IPS DF 19.7 (cell line): ENCODE results near the gene INO80C.

Source experiments
- DNase-seq: peaks from one replicate; pipeline ENCODE4 v3.0.0-alpha.2; 2013; ENCODE audit warnings: low read depth, low spot score

Gene INO80C

DNA sequence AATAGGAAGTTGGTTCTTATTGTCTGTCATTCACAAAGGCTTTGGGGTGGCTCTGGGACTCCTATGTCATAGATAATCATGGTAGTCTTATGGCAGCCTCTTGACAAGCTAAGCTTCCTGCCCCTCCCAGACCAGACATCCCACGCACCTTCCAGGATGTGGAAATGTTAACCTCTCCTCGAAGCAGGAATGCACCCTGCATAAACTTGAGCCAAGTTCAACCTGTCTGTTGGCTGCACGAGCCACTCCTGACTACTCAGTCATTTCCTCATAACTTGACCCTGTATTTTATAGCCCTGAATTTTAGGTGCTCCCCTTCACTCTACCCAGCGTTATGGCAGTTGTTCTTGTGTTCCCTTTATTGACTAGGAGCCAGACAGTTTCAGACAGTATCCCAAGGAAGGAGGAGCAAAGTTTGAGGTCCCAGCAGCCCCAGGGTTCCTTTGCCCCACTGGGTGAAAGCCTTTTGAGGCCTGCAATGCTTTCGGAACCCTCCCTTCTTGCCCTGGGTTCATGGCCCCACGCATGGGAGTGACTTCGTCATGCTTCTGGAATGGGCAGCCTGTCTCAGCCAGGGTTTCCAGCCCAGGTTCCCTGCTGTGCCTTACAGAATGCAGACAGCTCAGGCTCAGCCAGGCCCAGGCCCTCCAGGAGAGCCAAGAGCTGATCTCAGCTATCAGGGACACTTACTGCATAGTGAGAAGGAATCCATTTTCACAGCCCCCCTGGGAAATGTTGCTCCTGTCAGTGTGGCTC is 15.6 kb upstream of the INO80C start:
- no peak for DNase-seq

DNA sequence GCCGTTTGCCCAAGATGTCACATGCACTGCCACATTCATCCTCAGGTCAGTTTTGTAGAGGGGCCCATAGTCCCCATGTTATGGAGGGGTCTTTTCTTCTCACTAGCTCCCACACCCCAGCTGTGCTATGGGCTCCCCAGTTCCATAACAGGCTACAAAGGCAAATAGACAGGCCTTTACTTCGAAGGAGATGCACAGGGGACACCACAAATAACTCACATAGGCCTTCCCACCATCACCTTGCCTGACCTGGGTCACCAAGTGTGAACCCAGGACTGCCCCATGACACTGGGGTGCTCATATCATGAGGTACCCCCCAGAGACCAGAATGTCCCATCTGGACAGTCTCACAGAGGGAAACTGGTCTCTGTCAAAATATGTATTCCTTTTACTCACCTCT is 15.0 kb upstream of the INO80C start:
- DNase-seq, result no peak

DNA sequence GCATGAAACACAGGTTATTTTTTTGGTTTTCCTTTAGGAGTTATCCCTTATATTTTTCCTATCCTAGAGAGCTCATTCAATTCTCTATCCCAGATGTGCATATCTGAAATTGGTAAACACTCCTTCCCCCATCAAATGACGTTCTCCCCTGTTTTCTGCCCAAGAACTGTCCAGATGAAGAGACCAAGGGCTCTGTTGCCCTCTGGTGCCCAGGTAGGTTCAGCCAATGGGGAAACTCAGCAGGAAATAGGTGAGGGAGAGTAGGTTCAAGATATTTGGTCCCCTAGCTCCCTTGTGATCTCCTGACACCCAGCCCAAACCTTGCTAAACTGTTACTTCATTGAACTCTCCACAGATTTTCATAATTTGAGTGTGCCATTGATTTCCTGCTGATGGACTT is 14.1 kb upstream of the INO80C start:
- DNase-seq, result no peak

DNA sequence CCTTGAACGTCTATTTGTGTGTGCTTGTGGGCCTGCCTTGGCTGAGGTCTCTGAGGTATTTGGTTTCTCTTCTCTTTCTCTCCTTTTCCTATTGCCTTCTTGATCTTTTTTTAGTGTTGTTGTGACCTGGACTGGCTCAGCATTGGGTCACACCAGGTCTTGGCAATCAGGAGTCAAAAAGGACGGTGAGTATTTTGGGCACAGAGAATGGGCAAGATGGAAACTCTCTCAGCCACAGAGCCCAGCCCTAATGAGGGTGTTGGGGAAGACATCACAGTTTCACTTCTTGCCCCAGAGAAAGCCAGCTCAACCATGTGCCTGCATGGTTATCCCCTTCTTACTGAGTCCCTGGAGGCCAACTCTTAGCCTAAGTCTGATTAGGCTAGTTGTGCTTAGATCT is 13.7 kb upstream of the INO80C start:
- DNase-seq, result no peak

DNA sequence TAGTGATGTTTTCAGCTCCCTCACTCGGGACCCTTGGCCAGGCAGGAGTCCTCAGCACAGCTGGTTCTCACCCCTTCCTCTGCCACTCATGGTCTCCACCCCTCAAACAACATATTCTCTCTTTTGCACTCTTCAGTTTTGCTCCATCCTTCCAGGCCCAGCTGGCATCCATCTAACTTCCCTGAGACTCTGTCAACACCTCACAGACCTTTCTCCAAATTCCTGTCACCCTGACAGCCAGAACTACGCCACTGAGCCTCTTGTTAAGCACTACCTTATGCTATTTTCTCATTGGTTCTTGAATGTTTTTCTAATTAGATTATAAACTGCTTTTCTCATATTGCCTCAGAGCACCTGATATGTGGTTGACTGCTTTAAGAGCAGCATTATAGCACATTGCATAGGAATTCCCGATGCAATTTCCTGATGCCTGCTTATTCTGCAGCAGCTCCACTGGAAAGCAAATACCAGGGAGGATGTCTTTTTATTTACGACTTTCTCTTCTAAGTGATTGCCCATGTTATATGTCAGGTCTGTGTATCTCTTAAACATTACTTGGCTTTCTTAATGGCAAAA is 12.4 kb upstream of the INO80C start:
- no peak for DNase-seq

DNA sequence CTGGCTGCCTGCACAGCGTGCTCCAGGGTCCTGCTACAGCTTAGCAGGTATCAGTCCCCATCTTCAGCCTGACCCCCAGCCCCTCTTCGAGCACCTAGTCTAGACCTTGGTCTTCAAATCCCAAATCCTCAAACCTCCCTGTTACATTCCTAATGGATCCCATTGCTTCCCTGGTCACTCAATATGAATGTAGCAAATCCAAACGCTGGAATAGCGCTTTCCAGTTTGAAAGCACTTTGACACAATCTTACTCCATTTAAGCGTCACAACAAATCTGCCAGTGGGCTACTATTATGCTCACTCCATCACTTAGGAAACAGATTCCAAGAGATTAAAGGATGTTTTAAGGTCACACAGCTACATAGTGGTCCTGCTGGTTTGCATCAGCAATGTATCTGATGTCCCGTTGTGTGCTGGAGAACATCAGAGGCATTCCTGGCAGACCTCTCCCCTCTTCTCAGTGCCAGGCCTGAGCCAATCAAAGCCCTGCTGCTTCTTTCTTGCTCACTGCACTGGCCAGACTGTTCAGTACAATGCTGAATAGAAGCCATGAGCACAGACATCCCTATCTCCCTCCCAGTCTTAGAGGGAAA is 11.1 kb upstream of the INO80C start:
- DNase-seq, result no peak

DNA sequence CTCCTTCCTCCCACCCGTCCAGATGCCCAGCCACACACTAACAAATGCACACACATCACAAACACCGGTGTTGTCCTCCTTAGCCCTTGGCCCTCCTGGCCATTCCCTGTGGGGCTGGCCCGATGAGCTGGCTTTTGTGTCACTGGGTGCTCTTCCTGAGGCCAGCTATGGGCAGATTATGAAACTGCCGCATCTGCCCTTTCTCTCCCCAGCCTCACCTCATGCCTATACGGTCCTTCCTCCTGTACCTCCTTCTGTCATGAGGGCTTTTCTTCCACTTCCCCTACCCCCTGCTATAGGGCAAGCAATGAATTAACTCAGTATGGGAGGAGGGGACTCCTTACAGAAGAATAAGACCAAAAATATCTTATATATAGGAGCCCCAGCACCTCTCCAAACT is 10.3 kb upstream of the INO80C start:
- DNase-seq, result no peak

DNA sequence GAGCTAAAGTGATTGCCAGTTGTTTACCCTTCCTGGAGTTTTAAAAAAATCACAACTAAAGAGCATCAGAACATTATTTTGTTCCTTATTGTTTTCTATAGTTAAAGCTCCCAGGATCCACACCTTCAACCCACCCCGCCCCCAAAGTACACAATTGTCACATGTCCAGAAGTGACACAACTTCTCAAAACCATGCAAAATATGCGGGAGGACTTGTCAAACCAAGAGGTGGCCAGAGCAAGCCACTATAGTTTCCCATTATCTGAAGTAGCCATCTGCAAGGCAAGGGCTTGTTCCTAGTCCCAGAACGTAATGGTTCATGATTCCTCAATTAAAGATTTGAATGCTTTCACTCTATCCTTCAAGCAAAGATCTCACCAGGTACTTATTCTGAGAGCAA is 9.9 kb upstream of the INO80C start:
- no peak for DNase-seq

DNA sequence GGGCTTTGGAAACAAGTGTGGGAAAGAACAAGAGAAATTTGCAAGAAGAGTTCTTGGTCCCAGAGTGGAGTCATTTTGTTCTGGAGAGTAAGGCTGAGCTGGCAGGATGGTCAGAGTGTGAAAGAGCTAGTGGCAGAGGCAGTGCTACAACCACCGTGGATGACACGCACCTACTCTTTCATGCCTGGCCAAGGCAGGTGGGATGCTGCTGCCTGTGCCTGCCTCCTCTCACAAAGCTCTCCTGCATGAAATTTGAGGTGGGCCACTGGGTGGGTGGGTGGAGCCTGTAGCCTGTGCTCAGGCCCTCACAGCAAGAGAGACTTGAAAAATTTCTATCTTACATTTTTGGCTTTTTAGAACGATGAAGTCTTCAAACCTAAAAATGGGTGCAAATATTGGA is 9.4 kb upstream of the INO80C start:
- DNase-seq, result no peak

DNA sequence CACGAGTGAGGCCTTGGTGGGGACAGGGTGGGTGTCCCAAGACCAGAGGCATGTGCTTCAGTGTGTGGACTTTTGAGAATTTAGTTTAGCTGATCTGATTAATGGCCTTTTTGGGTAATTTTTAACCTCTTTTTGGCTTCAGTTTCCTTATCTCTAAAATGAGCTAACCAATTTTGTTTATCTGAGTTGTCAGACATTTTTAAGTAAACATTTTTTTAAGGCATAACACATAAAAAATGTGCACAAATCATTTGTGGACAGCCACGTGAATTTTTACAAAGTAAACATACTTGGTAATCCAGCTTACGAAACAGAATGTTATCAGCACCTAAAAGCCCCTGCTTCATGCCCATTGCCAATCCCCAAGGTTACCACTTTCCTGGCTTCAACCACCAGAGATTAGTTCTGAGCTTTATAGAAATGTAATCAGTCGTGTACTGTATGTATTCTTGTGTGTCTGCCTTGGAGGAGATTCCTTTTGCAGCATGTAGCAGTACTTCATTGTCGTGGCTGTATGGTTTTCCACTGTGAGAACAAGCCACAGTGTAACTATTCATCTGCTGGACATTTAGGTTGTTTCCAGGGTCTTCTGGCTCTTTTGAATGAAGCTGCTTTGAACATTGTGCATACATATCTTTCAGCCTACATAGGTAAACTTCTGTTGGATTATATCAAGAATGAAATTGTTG is 8.4 kb upstream of the INO80C start:
- no peak for DNase-seq

DNA sequence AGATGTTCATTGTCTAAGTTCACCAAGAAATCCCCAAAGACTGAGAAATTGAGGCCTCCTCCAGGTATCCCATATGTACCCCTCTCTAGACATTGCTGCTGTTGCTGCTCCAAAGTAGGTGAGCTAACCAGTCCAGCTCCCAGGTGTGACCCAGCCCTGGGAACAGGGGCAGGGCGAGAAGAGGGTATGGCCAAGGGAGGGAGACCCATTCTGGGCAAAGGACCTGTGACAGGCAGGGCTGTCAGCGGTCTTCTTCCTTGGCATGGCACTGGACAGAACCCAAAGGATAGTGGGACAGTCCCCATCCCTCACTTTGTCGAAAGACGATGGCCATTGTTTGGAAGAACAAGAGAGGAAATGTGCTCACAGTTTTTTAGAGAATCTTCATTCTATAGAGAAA is 7.2 kb upstream of the INO80C start:
- DNase-seq, result no peak

DNA sequence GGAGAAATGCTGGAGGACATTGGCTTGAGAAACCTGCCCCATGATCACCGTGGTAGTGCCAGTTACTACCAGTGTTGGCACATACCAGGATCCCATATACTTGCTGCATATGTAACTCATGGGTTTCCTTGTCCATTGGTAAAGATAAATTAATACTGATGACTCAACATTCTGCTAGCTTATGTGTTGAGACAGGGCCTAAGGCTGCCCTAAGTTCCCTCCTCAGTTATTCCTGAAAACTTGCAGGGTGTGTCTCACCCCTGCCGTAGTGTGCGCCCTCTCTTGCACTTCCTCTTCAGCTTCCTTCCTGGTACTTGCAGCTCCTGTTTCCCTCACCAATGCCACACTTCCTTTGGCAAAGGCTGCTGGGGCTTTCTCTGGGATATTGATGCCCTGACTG is 4.3 kb upstream of the INO80C start:
- no peak for DNase-seq

DNA sequence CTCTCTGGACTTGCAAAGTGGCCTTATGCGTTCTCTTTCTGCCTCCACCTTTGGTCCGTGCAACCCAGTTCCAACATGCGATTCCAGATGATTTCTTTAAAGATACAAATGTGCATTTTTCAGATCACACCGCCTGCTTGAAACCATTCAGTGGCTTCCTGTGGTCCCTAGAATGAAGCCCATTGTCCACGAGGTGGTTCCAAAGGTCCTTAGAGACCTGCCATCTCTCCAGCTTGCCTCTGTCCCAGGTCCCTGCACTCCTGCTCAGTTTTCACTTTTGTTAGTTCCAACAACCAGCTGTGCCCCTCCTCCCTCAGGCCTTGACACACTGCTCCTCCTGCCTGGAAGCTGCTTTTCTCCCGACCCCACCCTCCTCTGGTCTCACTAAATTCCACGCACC is 3.6 kb upstream of the INO80C start:
- DNase-seq, result no peak

DNA sequence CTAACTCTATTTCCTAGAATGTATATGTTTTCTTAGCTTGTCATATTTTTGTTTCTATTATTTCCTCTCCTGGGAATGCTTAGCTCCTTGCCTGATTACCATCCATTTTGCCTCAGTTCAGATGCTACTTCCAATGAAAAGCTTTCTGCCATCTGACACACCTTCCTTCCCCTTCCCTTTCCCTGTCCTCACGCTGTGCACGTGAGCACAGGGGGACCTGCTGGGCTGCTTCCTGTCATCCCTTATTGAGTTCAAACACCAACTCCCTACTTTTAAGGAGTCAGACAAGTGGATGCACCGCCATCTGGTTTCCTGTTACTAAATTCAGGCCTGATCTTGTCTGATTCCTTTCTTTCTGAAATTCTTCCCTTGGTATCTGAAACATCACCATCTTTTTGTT is 2.4 kb upstream of the INO80C start:
- DNase-seq, result no peak

DNA sequence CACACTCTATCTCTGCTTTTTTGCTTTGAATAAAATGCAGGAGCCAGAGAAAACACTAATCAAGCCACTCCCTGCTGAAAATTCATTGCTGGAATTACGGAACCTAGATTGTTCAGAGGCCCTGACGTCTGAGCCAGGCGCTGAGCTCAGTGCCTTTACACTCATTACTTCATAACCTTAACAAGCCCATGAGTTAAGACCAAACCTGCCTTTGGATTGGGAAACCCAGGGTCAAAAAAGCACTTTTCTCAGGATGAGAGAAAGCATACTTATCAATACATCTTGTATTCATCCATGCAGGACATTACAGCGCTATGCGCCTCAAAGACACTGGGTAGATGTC is 762 bp downstream of the INO80C start:
- DNase-seq, result no peak

DNA sequence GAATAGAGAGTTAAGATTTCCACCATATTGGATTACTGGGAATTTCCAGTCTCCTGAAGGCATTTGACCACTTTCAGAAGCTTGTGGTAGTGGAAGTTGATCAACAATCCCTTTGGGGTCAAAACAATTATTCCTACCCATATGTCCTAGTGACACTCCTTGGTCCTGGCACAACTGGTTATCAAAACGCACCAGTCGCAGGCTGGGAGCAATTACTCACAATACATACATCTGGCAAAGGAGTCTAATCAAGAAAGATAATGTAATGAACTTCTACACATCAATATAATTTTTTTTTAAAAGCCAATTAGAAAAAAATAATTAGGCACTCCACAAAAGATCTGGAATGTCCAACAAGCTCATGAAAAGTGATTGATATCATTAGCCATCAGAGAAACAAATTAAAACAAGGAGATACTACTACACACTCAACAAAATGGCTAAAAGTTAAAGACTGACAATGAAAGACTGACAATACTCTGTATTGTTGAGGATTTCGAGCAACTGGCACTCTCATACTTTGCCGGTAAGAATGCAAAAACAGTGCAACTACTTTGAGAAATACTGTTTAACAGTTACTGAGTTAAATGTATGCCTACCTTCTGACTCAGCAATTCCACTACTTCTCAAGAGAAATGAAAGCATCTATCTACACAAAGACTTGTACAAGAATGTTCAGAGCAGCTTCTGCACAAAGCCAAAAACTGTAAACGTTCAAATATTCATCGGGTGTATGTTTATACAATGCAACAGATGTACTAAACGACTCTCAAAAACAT is 2.0 kb downstream of the INO80C start:
- DNase-seq, result no peak

DNA sequence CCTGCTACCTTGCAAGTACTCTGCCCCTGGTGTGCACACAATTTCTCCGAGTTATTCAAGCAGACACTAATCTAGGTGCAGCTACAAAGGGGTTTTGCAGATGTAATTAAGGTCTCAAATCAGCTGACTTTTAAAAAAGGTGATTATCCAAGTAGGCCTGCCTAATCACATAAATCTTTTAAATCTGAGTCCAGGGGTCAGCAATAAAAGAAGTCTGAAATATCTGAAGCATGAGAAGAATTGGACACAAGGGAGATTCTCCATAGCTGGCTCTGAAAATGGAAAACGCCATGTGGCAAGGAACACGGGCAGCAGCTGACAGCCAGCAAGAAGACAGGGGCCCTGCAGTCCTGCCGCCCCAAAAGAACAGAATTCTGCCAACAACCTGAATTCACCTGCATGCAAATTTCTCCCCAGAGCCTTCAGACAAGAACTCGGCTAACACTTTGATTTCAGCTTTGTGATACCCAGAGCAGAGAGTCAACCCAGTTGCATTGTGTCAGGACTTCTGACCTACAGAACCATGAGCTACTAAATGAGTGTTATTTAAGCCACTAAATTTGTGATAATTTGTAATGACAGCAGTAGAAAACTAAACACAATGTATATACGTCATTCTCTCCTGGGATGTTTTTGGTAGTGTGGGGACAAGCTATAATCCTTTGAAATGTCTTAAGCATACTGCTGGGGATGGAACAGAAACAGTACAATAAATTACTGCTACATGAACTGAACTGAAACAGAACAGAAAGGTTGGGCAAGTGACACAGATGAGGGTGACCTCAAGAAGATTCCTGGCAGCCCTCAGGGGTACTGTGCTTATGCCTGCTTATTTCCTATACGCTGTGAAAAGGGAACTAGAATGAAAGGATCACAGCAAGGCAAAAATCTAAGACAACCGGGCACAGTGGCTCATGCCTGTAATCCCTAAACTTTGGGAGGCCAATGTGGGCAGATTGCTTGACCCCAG is 3.2 kb downstream of the INO80C start:
- DNase-seq, result no peak

DNA sequence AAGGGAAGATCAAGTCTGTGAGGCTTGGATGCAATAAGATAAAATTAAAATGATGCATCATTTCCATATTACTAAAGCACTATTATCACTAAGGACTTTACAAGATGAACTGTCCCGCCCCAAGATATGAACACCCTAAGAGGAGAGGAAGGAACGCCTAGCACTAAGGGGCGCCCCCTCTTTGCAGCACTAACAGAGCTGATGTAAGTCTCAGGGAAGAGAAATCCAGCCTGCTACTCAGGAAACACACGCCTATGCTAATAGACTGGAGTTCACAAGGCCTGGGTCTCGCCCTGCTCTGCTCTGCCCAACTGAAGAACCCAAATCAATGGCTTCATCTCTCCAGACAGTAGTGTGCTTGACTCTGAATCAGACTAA is 6.1 kb downstream of the INO80C start:
- DNase-seq, result no peak

DNA sequence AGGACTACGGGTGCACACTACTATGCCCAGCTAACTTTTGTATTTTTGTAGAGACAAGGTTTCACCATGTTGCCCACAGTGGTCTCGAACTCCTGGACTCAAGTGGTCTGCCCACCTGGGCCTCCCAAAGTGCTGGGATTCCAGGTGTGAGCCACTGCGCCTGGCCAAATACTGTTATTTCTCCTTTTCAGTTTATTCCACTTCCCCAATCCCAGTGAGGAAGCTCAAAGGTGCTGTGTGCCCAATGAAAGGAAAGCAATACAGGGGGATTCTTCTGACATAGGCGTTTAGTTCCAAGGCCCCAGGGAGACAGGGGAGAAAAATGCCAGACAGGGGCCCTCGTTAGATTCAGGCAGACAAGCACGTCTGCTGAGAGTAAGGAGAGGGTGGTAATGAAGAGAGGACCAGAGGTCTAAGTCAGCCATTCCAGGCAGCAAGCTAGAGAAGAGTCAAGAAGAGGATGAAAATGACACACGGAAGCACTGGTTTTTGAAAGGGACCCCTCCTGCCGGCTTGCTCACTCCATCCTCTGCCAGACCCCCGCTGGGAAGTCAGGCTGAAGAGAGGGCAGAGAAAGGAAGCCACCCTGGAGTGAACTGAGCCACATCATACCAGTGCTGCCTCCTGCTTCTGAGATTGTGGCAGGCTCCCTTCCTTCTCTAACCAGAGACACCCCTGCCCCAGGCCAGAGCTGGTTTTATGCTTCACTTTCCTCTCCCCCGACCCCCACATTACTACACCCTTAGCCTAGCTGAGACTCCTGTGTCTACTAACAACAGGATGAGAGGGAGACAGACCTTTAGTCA is 6.7 kb downstream of the INO80C start:
- DNase-seq, result no peak

DNA sequence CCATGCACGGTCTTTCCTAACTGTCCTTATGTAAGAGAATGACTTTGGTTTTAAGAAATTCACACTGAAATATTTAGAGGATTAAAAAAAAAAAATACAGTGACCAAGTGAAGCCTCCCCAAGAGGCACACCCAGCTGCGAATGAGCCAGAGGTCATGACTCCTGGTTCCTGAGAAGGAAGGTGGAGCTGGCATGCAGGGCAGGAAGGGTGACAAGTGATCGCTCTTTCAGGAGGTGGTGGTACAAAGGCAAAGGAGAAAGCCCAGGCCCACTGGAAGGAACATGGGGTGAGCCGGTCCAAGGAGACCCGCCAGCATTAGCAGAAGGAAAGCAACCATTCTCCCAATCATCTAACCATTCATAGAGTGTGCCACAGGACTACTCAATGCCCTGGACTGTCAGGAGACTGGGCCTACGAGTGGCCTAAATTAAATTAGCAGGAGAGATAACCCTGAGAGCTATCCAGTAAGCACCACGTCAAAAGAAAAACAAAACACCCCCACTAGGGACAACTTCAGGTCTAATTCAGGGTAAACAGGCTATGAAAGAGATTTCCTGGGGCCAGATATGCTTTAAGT is 7.8 kb downstream of the INO80C start:
- no peak for DNase-seq
